Activated naive CD8-positive, alpha-beta T cell treated with anti-CD3 and anti-CD28 coated beads, Interleukin-2, amount 10 ng/mL, durations not matched to agents 7 days and 5 days (primary cell): ENCODE data around the gene COG3. TPM values are rescaled to one million over a fixed set of nuclear protein-coding genes. Genes with fewer than 3 reads are reported as not detected.

Experiments used
- ATAC-seq: fragments of 150-1000 bp; cut with Tn5 transposase; one replicate; pipeline ENCODE4 v1.10.0; 2021; ENCODE audit warnings: low read depth, moderate library complexity
- POLR2A ChIA-PET: fragments of 350-600 bp; sonication (Branson Sonifier 250); formaldehyde crosslinking; loops from one replicate; lab custom pipeline; 2021; ENCODE audit warnings: antibody characterized with exemption; lab: Charles Lee
- DNase-seq: peaks from one replicate; pipeline ENCODE4 v3.0.0; 2021
- H3K27ac Mint-ChIP-seq: one replicate; pipeline ENCODE4 v1.8.0; 2022; ENCODE audit warnings: mild to moderate bottlenecking, mixed read lengths
- H3K27me3 Mint-ChIP-seq: one replicate; pipeline ENCODE4 v1.8.0; 2022; ENCODE audit warnings: mild to moderate bottlenecking, moderate library complexity, mixed read lengths
- H3K36me3 Mint-ChIP-seq: one replicate; pipeline ENCODE4 v1.8.0; 2021; ENCODE audit warnings: mild to moderate bottlenecking, mixed read lengths
- H3K4me1 Mint-ChIP-seq: one replicate; pipeline ENCODE4 v1.8.0; 2021; ENCODE audit warnings: mixed read lengths
- H3K4me3 Mint-ChIP-seq: one replicate; pipeline ENCODE4 v1.8.0; 2022; ENCODE audit warnings: mild to moderate bottlenecking, moderate library complexity, mixed read lengths
- H3K9me3 Mint-ChIP-seq: one replicate; pipeline ENCODE4 v1.8.0; 2021; ENCODE audit warnings: mixed read lengths
- total RNA-seq, 2 experiments: library from RNA; stranded (reverse); gene quantifications; one replicate each; pipeline ENCODE4 v1.2.3, GENCODE V29; 2021

COG3 gene
- total RNA-seq, 2 experiments from 2014 or later = 26.2 to 28.4 TPM

GRCh38 chr13:45456196-45456972 is 8.4 kb upstream of the COG3 start:
- POLR2A ChIA-PET = no interaction called here
- H3K4me1 Mint-ChIP-seq = no peaks in the 10 kb centered on the region
- H3K9me3 Mint-ChIP-seq = peaks cover 23% of the 10 kb centered on the region

GRCh38 chr13:45464141-45464686 is 525 bp upstream of the COG3 start:
- DNase-seq (peak; percentile 33), ATAC-seq (no peak)
- POLR2A ChIA-PET = interaction anchor here (0.5 to 1.8 kb wide), 11 partner anchors 10 to 718 kb away, joined by 3 to 12 read pairs (median 4); partner anchors contain the start of genes LCP1, SLC25A30 and TPT1
- Mint-ChIP-seq H3K9me3 (peaks cover 4% of the 10 kb centered on the region), H3K27ac (peak overlapping the region; percentile 89), H3K4me1 (peaks cover 33% of the 10 kb centered on the region), H3K36me3 (peaks cover 5% of the 10 kb centered on the region), H3K27me3 (no peaks in the 10 kb centered on the region), H3K4me3 (peak overlapping the region; percentile 89)

More at GRCh38 chr13:45456196-45456972, 8.4 kb upstream of the COG3 start:
- Mint-ChIP-seq H3K27ac (no peak overlapping the region), H3K27me3 (no peaks in the 10 kb centered on the region), H3K4me3 (no peak overlapping the region), H3K36me3 (peaks cover 5% of the 10 kb centered on the region)
- no peak for ATAC-seq
- DNase-seq = no peak

GRCh38 chr13:45466359-45466758 is 1.6 kb downstream of the COG3 start:
- Mint-ChIP-seq H3K36me3 (peaks cover 13% of the 10 kb centered on the region), H3K27me3 (no peaks in the 10 kb centered on the region), H3K4me1 (peaks cover 37% of the 10 kb centered on the region), H3K4me3 (peak overlapping the region; percentile 89), H3K9me3 (peaks cover 1% of the 10 kb centered on the region), H3K27ac (peak overlapping the region; percentile 53)
- DNase-seq (no peak), ATAC-seq (no peak)
- POLR2A ChIA-PET = no interaction called here

DNA sequence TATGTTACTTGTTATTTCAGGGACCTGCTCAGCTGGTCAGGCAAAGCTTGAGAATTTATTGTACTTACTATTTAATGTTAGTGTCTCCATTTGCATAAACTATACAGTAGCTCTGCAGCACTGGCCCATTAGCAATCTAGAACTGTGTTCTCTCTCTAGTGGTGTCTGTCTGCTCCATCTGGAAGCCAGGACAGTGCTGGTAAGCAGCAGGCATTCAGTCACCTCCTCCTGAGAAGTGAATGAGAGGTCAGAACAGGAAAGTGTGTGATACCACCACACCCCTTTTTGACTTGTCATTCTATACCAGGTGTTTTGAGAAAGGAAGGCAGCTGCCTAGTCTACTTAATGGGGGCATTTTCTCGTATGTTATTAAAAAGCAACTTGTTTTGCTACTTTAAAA is 3.9 kb downstream of the COG3 start:
- Mint-ChIP-seq H3K4me1 (peaks cover 42% of the 10 kb centered on the region), H3K27ac (no peak overlapping the region), H3K36me3 (peaks cover 27% of the 10 kb centered on the region), H3K9me3 (peaks cover 2% of the 10 kb centered on the region), H3K27me3 (no peaks in the 10 kb centered on the region), H3K4me3 (no peak overlapping the region)
- DNase-seq (no peak), ATAC-seq (no peak)
- POLR2A ChIA-PET = interaction anchor here (0.5 kb wide), 1 partner anchor 136 kb away, joined by 3 read pairs; no protein-coding TSS in a partner anchor

DNA sequence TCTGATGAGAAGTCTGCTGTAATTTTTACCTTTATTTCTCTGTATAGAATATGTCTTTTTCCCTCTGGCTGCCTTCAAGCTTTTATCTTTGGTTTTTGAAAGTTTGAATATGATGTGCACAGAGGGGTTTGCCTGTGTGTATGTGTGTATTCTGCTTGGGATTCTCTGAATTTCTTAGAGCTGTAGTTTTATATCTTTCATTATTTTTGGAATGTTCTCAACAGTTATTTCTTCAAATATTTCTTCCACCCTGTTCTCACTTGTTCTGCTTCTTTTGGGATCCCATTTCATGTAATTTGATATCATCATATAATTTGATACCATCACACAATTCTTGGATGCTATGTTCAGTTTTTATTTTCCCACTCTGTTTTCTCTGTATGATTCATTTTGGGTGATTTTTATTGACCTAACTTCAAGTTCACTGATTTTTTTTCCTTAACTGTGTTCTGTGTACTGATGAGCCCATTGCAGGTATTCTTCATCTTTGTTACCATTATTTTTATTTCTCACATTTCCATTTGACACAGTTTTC is 7.5 kb downstream of the COG3 start:
- Mint-ChIP-seq H3K4me3 (no peak overlapping the region), H3K4me1 (peaks cover 26% of the 10 kb centered on the region), H3K27ac (no peak overlapping the region), H3K27me3 (no peaks in the 10 kb centered on the region), H3K36me3 (peaks cover 24% of the 10 kb centered on the region), H3K9me3 (peaks cover 2% of the 10 kb centered on the region)
- ATAC-seq (no peak), DNase-seq (no peak)
- POLR2A ChIA-PET = no interaction called here

DNA sequence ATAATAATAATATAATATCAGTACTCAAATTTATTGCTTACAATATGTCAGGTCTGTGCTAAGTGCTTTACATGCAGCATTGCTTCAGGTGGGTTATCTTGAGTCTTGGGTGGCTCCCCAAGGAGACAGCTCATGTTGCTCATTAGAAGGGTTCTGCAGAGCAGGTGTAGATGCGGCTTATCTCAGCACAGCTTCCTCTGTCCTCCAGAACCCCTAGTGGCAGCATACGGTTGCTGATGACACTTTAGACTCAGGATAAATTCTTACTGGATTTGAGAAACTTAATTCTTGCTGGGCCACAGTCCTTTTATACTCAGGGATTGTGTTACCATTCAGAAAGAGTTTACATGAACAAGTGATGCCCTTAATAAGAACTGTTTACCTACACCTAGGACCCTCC is 8.9 kb downstream of the COG3 start:
- H3K4me1 Mint-ChIP-seq = peaks cover 16% of the 10 kb centered on the region

GRCh38 chr13:45474584-45475454 is 10.1 kb downstream of the COG3 start:
- ATAC-seq (no peak), DNase-seq (no peak)

More for the DNA sequence above, 8.9 kb downstream of the COG3 start:
- Mint-ChIP-seq H3K36me3 (peaks cover 24% of the 10 kb centered on the region), H3K4me3 (no peak overlapping the region), H3K27ac (no peak overlapping the region), H3K27me3 (no peaks in the 10 kb centered on the region), H3K9me3 (peaks cover 2% of the 10 kb centered on the region)
- ATAC-seq (peak; percentile 60), DNase-seq (no peak)
- POLR2A ChIA-PET = interaction anchor here (1.9 kb wide), 1 partner anchor 8 kb away, joined by 5 read pairs; the partner anchor contains the start of gene COG3

GRCh38 chr13:45479661-45480060 is 14.9 kb downstream of the COG3 start:
- Mint-ChIP-seq H3K4me3 (no peak overlapping the region), H3K9me3 (no peaks in the 10 kb centered on the region), H3K27me3 (no peaks in the 10 kb centered on the region), H3K36me3 (peaks cover 25% of the 10 kb centered on the region), H3K4me1 (peaks cover 4% of the 10 kb centered on the region), H3K27ac (no peak overlapping the region)
- no peak for DNase-seq
- no peak for ATAC-seq
- POLR2A ChIA-PET = no interaction called here

More at GRCh38 chr13:45474584-45475454, 10.1 kb downstream of the COG3 start:
- Mint-ChIP-seq H3K4me1 (peaks cover 12% of the 10 kb centered on the region), H3K27ac (no peak overlapping the region), H3K27me3 (no peaks in the 10 kb centered on the region), H3K9me3 (peaks cover 2% of the 10 kb centered on the region), H3K4me3 (no peak overlapping the region), H3K36me3 (peaks cover 26% of the 10 kb centered on the region)
- POLR2A ChIA-PET = interaction anchor here (1.9 kb wide), 1 partner anchor 10 kb away, joined by 5 read pairs; the partner anchor contains the start of gene COG3

- POLR2A ChIA-PET = no interaction called here
Measured at GRCh38 chr13:45481688-45482087, 16.9 kb downstream of the COG3 start.

GRCh38 chr13:45482571-45483173 is 17.9 kb downstream of the COG3 start:
- Mint-ChIP-seq H3K36me3 (peaks cover 36% of the 10 kb centered on the region), H3K4me1 (no peaks in the 10 kb centered on the region), H3K9me3 (no peaks in the 10 kb centered on the region), H3K27me3 (no peaks in the 10 kb centered on the region), H3K27ac (no peak overlapping the region), H3K4me3 (no peak overlapping the region)
- POLR2A ChIA-PET = no interaction called here
- ATAC-seq (no peak), DNase-seq (no peak)

More at GRCh38 chr13:45481688-45482087, 16.9 kb downstream of the COG3 start:
- H3K4me3 Mint-ChIP-seq = no peak overlapping the region
- H3K4me1 Mint-ChIP-seq = no peaks in the 10 kb centered on the region
- DNase-seq (no peak), ATAC-seq (no peak)
- no peak overlapping the region for H3K27ac Mint-ChIP-seq
- H3K9me3 Mint-ChIP-seq = no peaks in the 10 kb centered on the region
- H3K27me3 Mint-ChIP-seq = no peaks in the 10 kb centered on the region
- peaks cover 27% of the 10 kb centered on the region for H3K36me3 Mint-ChIP-seq

DNA sequence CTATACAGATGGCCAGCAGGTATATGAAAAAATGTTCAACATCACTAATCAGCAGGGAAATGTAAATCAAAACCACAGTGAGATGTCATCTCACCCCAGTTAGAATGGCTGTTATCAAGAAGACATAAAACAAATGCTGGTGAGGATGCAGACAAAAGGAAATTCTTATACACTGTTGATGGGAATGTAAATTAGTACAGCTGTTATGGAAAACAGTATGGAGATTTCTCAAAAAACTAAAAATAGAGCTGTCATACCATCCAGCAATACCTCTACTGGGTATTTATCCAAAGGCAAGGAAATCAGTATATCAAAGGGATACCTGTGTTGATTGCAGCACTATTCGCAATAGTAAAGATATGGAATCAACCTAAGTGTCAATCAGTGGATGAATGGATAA is 22.9 kb downstream of the COG3 start:
- H3K27ac Mint-ChIP-seq = no peak overlapping the region
- no peaks in the 10 kb centered on the region for H3K9me3 Mint-ChIP-seq
- H3K4me3 Mint-ChIP-seq = no peak overlapping the region
- POLR2A ChIA-PET = no interaction called here
- H3K4me1 Mint-ChIP-seq = no peaks in the 10 kb centered on the region
- DNase-seq (no peak), ATAC-seq (no peak)
- H3K27me3 Mint-ChIP-seq = no peaks in the 10 kb centered on the region
- peaks cover 26% of the 10 kb centered on the region for H3K36me3 Mint-ChIP-seq

DNA sequence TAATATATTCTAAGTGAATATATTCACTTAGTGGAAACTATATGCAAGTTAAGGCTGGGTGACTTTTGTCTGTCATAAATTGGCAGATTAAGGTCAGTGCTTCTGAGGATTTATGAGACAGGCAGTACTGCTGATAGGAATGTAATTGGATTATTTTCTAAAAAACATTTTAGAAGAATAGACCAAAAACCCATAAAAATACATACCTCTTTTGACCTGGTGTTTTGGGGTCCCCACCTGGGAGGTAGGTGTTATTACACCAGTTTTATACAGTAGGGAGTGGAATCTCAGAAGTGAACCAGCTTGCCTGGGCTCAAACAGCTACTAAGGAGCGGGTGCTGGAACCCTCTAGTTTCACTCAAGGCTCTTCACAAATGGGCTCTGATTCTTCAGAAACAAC is 25.3 kb downstream of the COG3 start:
- H3K27ac Mint-ChIP-seq = no peak overlapping the region
- DNase-seq = no peak
- peaks cover 15% of the 10 kb centered on the region for H3K36me3 Mint-ChIP-seq
- H3K27me3 Mint-ChIP-seq = no peaks in the 10 kb centered on the region
- peak; percentile 67 for ATAC-seq
- H3K4me1 Mint-ChIP-seq = no peaks in the 10 kb centered on the region
- POLR2A ChIA-PET = no interaction called here
- no peak overlapping the region for H3K4me3 Mint-ChIP-seq
- no peaks in the 10 kb centered on the region for H3K9me3 Mint-ChIP-seq
